Stimulated activated CD4-positive, alpha-beta T cell treated with anti-CD3 and anti-CD28 coated beads, Interleukin-15, amount 100 ng/mL, for 48 hours (primary cell): ENCODE measurements around the gene ZC3H7B.
"Not testable (repeated sequence)": the region's sequence is repeated elsewhere in the genome, so short reads cannot be mapped to it uniquely, and the experiment has no call there.

Experiments used
- DNase-seq, 2 donors: peaks; one replicate each; pipeline ENCODE4 v3.0.0-alpha.2; 2020; ENCODE audit warnings: low read depth in 2 of 2

The ZC3H7B gene

DNA sequence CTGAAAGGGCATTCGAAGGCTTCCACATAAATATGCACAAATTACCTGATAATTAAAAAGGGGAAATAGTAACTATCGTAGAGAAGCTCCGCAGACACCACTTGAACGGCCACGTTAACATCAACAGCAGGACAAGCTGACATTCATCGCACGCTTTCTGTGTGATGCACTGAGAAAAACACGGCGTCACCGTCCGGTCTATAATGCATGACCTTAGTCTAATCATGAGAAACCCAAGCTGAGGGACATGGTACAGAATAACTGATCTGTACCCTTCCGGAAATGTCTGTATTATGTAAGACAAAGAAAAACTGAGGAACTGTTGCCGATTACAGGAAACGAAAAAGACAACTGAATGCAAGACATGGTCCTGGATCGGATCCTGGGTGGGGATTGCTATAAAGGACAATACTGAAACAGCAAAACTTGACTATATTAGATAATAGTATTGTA, 14.7 kb upstream of the ZC3H7B start:
- peak; percentile 26 to 33 for DNase-seq

DNA sequence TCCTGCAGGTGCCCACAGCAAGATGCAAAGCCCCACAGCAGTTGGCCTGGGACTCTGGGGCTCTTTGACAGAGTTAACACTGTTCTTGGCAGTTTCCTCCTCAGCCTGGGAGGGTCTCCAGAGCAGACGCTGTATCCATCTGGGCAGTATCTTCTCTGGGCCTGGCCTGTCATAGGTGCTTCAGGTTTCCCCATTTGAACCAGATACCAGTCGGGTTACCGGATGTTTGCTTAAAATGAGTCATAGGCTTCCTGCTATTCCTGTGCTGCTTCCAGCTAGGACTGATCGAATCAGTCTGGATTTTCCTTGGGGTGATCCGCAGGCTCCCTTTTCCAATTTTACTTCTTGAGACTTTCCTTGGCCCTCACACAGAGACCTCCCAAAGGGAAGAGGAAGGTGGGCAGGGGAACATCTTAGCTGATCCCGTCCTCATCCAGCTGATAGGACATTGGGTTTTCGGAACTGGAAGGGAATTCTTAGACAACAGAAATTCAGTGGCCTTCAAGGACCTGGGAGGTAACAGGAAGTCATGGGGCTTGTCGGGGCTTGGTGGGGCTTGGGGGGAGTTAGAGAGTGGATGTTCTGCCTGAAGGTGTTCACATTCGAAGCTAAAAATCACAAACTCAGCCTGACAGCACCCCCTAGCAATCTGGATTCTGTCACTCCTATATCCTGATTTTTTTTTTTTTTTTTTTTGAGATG, 12.9 kb upstream of the ZC3H7B start:
- DNase-seq: no peak

DNA sequence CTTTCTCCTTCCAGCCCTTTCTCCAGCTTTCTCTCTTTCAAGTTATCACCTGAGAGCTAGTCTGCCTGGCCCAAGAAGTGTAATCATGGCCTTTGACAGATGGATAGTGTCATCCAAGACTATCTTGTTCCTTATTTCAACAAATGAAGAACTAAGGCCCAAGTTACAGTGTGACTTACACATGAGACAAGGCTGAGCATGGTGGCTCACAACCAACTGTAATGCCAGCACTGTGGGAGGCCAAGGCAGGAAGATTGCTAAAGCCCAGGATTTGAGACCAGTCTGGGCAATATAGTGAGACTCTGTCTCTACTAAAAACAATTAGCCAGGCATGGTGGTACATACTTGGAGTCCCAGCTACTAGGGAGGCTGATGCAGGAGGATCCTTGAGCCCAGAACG, 11.7 kb upstream of the ZC3H7B start:
- DNase-seq: no peak

DNA sequence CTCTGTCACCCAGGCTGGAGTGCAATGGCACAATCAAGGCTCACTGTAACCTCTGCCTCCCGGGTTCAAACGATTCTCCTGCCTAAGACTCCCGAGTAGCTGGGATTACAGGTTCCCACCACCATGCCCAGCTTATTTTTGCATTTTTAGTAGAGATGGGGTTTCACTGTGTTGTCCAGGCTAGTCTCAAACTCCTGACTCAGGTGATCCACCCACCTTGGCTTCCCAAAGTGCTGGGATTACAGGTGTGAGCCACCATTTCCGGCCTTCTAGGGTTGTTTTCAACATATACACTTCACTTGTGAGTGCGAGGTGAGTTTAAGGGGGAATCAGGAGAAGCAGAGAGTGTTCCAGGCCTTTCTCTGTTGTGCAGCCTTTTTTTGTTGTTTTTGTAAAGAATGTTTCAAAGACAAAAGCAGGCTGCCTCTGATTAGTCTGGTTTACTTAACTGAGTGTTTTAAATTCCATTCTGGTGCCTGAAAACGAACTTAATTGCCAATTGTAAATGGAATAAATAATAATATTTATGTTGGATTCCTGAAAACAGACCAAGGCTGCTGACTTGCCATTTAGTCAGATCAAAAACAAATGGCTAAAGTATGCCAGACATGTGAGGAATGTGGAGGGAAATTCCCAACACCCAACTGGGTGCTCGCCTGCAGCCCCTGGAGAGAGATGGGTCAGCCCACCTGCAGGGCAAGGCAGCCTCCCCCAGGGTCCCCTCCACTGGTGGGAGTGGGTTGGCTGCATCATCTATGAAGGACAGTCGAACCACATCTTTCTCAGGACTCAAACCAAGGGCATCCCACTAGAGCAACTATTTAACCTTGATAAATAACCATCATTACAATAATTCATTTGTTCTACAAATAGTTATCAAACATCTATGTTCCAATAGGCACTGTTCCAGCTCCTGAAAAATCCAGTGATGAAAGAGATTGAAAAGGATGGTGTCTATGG, 10.8 kb upstream of the ZC3H7B start:
- no peak for DNase-seq

DNA sequence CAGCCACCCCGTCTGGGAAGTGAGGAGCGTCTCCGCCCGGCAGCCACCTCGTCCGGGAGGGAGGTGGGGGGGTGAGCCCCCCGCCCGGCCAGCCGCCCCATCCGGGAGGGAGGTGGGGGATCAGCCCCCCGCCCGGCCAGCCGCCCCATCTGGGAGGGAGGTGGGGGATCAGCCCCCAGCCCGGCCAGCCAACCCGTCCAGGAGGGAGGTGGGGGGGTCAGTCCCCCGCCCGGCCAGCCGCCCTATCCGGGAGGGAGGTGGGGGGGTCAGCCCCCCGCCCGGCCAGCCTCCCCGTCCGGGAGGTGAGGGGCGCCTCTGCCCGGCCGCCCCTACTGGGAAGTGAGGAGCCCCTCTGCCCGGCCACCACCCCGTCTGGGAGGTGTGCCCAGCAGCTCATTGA, 6.5 kb upstream of the ZC3H7B start:
- DNase-seq: not testable (repeated sequence)

DNA sequence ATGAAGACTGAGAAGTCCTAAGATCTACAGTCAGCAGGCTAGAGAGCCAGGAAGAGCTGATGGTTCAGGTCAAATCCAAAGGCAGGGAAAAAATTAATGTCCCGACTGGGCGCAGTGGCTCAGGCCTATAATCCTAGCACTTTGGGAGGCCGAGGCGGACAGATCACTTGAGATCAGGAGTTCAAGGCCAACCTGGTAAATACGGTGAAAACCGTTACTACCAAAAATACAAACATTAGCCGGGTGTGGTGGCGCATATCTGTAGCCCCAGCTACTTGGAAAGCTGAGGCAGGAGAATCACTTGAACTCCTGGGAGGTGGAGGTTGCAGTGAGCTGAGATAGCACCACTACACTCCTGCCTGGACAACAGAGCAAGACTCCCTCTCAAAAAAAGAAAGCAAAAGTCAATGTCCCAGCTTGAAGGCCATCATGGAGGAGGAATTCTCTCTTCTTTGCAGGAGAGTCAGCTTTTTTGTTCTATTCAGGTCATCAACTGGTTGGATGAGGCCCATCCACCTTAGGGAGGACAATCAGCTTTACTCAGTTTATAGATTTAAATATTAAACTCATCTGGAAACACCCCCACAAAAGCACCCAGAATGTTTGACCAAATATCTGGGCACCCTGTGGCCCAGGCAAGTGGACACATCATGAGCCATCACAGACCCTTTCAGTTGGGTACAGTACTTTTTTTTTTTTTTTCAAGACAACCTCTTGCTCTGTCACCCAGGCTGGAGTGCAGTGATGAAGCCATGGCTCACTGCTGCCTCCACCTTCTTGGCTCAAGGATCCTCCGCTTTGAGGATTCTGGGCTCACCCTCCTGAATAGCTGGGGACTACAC, 4.3 kb upstream of the ZC3H7B start:
- DNase-seq: no peak

DNA sequence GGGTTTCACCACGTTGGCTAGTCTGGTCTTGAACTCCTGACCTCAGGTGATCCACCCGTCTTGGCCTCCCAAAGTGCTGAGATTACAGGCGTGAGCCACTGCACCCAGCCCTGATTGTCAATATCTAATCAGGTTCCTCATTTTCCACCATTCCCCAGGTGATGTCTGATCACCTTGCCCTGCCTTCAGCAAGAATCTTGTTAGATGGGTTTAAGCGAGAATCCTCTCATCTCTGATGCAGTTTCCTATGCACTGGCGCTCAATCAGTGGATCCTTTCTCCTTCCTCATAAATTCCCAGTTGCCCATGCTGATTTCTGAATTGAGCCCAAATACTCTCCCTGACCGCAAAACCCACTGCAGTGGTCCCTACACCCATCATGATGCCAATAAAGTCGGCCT, 664 bp upstream of the ZC3H7B start:
- DNase-seq: no peak

DNA sequence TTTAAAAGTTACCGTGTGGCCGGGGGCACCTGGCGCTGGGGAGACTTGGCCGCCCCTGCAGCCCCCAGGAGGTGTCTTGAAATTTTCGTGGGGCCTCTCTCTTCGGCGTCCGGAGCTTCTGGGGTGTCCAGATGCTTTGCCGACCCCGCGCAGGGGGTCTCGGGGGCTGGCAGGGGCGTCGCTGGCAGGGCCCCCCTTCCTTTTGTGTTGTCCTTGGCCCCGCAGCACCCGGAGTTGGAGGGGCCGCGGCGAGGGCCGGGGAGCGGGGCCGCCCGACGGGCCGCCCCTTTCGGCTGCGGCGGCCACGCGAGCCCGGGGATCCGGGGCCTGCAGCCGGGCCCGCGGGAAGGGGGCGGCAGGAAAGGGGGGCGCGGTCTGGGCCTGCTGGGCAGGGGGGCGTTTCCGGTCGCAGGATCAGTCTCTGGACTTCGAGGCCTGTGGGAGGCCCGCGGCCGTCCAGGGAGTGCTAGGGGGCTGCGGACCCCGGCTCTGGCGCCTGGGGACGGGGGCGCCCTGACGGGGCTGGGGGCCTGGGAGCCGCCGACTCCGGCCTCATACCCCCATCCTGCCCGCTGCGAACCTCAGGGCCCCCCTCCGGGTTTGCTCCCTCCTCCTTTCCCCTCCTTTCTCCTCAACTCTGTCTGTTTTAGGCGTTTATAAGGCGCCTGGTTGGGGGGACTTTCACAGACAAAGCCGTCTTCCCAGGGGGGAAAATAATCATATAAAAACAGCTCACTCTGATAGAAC, 869 bp downstream of the ZC3H7B start:
- DNase-seq: no peak

DNA sequence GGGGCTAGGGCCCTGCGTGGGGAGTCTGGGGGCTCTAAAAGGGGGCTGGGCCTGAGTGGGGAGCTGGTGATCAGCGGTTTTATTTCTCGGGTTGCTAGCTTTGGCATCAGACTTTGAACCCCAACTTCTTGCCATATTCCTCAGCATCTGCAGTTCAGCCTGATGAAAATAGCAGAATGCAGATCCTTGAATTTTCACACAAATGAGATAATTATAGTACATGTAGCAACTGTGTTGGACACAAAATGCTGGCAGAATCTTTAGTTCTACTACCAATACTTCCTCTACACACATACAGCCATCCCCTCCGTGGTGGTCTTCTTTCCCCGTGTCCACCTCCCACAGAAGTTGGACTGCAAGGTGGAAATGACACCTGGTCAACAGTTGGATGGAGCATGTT, 1.5 kb downstream of the ZC3H7B start:
- DNase-seq: no peak

DNA sequence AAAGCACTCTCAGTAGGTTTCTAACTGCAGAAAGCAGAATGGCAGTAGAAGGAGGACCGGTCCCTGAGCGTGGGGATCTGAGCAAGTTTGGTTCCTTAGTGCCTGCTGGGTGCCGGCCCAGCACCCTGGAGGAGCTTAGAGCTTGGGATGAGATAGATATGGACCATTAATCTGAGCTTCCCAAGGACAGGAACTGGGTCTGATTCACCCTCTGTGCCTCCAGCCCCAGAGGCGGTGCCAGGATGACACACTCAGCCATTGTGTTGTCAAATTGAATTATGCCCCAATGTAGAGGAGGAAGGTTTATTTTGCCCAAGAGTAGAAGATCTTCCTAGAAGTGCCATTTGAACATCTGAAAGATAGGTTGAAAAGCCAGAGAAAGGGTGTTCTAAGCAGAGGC, 4.3 kb downstream of the ZC3H7B start:
- DNase-seq: no peak

DNA sequence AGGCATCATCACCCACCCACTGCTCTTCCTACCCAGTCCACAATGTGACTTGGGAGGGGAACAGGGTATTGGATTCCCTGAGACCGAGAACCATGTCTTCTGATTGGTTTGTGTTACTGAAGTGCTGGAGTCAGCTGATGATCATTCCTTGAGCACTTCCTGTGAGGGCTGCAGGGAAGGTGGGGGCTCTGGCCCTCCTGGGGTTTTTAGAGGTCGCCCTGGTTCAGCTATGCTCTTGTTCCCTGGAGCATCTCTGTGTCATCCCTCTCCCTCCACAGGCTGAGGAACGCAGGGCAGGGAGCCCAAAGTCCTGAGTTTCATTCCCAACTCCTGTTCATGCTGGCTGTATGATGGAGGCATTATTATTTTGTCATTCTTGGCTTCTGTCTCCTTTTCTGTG, 6.7 kb downstream of the ZC3H7B start:
- DNase-seq: no peak

DNA sequence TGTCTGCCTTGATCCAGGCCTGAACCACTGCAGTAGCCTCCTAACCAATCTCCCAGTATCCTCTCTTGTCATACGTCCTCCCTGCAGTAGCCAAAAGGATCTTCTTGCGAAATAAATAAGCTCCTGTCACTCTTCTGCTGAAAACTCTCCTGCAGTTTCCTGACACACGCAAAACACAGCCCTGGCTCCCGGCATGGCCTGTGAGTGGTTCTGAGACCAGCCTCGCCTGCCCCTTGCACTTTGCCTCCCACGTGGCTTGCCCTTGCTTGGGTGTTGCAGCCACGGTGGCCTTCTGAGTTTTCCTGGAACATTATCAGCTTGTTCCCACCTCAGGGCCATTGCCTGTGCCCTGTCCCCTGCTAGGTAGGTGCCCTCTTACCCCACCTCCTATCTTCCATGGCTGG, 7.2 kb downstream of the ZC3H7B start:
- DNase-seq: no peak

DNA sequence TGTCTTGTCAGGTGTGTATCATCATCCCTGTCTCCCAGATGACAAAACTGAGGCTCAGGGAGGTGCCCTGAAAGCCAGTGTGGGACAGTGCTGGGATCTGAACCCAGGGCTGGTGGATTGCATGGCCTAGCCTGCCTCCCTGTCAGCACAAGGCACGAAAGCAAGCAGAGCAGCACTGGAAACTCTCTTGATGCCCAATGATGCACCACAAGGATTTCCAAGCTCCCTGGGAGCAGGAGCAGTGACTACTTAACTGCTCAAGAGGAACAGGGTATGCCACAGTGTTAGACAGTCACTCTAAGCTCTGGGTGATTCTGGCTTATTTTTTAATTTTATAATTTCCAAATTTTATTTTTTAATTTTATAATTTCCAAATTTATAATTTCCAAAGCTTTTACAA, 9.0 kb downstream of the ZC3H7B start:
- no peak for DNase-seq

DNA sequence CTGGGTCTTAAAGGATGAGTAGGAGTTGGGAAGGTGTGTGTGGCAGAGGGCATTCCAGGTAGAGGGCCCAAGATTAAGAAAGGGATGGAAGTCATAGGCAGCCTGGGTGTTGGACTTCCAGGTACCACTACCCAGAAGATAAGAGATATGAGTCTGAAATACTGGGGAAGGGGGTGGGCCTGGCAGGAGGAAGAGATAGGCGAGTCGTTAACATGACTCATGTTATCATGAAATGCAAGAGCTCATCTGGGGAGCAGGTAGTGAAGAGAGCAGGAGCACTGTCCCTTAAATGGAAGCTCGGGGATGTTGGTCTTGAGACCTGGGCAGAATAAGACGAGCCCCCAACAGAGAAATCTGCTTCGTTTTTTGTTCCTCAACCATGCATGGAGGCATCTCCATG, 10.2 kb downstream of the ZC3H7B start:
- DNase-seq: no peak

DNA sequence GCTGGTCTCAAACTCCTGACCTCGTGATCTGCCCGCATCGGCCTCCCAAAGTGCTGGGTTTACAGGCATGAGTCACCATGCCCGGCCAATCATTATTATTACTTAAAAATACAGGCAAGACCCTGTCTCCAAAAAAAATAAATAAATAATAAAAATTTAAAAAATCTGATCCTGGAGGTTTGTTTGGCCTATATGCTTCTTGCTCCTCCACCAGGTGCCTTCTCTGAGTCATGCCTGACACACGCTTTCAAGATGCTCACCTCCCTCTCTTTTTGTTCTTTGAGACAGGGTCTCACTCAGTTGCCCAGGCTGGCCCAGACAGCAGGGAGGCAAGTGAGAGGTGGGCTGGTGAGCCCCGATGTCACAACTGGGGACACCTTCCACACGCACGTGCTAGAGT, 13.5 kb downstream of the ZC3H7B start:
- DNase-seq: no peak

DNA sequence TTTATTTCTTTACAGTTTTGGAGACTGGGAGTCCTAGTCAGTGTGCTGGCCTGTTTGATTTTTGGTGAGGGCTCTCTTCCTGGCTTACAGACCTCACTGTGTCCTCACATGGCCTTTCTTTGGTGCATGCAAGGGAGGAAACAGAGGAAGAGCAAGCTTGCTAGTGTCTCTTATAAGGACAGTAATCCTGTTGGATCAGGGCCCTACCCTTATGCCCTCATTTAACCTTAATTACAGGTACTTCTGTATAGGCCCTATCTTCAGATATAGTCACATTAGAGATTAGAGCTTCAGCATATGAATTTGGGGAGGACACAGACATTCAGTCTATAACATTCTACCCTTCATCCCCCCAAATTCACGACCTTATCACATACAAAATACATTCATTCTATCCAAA, 14.3 kb downstream of the ZC3H7B start:
- no peak for DNase-seq

DNA sequence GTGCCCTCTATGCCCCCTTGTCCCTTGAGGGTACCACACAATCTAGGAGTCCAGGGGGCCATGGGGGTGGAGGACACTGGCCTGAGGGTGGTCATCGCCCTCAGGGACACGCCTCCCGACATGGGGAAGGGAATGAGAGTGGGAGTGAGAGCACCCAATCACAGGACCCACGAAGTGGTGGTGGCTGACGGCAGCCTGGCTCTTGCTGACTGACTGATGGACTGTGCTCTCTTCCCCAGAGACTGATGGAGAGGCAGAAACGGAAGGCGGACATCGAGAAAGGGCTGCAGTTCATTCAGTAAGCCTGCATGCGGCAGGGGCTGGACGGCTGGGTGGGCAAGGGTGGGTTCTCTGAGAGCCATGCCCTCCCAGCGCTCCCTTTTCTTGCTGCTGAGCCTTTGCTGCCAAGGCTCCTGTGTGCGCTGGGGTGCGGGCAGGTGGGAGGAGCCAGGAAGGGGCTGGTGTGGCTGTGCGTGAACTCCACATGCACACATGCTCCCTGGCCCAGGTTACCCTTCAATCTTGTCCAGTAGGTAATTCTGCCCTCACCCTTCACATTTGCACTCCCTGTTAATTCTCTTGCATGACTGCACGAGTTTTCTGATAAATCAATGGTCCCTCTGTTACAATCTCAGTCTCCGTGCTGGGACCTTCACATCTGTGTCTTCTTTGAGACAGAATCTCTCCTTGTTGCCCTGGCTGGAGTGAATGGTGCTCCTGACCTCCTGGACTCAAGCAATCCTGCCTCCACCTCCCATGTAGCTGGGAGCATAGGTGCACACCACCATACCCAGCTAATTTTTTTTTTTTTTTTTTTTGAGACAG, 19.3 kb downstream of the ZC3H7B start:
- no peak for DNase-seq

DNA sequence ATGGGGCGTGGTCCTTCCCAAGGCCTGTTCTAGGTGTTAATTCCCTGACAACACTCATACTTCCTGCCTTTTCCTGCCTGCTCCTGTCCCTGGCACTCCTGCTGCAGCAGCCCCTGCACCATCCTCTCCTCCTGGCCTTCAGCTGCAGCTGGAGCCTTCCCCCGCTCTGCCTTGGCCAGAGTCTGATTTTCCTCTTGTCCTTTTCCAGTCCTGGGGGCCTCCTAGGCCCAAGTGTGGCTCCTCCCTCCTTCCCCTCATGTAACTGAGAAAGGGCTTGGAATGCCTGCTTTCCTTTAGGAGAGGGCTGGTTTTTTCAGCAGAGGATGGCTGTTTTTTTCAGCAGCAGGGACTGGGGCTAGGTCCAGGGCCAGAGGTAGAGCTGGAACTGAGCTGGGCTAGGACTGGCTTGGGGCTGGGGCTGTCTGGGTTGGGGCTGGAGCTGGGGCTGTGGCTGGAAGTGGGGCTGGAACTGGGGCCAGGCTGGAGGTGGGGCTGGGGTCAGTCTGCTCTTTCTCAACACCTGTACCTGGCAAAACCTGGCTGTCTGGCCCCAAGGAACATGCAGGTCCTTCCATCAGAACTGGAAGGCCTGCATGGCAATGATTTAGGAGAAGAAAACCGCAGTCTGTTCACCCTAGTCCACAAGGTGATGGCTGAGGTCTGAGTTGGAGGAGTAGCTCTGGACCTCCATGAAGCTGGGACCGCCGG, 23.6 kb downstream of the ZC3H7B start:
- DNase-seq: no peak

DNA sequence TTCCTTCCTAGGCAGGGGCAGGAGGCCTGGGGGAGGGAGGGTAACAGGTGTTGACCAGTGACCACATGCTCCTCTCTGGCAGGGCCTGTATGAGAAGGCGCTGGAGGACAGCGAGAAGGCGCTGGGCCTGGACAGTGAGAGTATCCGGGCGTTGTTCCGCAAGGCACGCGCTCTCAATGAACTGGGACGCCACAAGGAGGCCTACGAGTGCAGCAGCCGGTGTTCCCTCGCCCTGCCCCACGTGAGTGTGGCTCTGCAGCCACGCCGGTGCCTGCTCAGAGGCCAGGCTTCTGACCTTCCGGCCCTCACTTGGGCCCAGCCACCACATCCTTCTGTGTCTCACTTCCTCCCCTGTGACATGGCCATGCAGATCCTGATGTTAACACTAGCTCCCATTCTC, 25.8 kb downstream of the ZC3H7B start:
- no peak for DNase-seq

DNA sequence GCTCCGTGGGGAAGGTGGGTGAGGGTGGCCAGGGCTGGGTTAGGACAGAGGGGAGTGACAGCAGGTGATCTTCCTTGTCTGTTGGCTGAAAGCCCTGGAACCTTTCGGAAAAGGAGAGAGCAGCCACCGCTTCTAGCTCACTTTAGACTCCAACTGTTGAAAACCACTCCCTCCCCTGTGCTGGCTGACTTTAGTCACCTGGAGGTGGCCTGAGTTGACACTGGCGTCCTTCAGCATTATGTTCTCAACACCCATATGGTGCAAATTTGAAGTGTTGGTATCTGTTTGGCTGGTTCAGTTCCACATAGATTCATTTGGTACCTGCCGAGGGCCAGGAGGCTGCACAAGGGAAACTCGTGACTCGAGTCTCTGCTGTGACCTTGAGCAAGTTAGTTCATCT, 28.8 kb downstream of the ZC3H7B start:
- no peak for DNase-seq
